Prostate gland (tissue), 2 donors: ENCODE measurements around the gene GRIK2. TPM values are rescaled to one million over a fixed set of nuclear protein-coding genes. Genes with fewer than 3 reads are reported as not detected.

Source experiments
- DNase-seq: peaks from one replicate; pipeline ENCODE4 v3.0.0-alpha.2; 2019; ENCODE audit warnings: low spot score
- H3K27ac ChIP-seq, 2 donors: fragments of 200-600 bp; sonication (generic); 2 replicates each; pipeline ENCODE4 v1.5.1; 2017 to 2019
- H3K27me3 ChIP-seq: fragments of 200-600 bp; sonication (generic); replicated peaks from 2 replicates; pipeline ENCODE4 v1.5.1; 2019; ENCODE audit not compliant: insufficient read depth
- H3K36me3 ChIP-seq, 2 donors: fragments of 200-600 bp; sonication (generic); 1 replicate in 1 of 2; 2 replicates in 1 of 2; pipeline versions ENCODE4 v1.5.1 to v1.8.1; 2017 to 2019
- H3K4me1 ChIP-seq: fragments of 200-600 bp; sonication (generic); replicated peaks from 2 replicates; pipeline ENCODE4 v1.5.1; 2019
- H3K4me3 ChIP-seq, 2 donors: fragments of 200-600 bp; sonication (generic); 2 replicates each; pipeline ENCODE4 v1.5.1; 2017 to 2019
- H3K9me3 ChIP-seq: fragments of 200-600 bp; sonication (generic); 2 replicates; pipeline ENCODE4 v1.5.1; 2017
- POLR2A ChIP-seq: fragments of 450-650 bp; IDR thresholded peaks from one replicate; pipeline ENCODE4 v1.6.1; 2016; ENCODE audit warnings: antibody characterized with exemption, mild to moderate bottlenecking
- POLR2AphosphoS5 ChIP-seq: sonication (generic); formaldehyde crosslinking; IDR thresholded peaks from one replicate; pipeline ENCODE4 v1.6.1; 2017; ENCODE audit warnings: antibody characterized with exemption
- WGBS: methylation state at CpG from one replicate; pipeline ENCODE4 v1.1.5; 2018; 5-methylcytosine and 5-hydroxymethylcytosine counted together
- intact Hi-C: fragments of 100-400 bp; cut with DNase I; formaldehyde crosslinking; loops from one replicate; pipeline ENCODE4 v1.14.2; 2022
- total RNA-seq, 2 donors: library from RNA; depleted of rRNA; stranded (reverse); fragments of >200 nt; gene quantifications; one replicate each; pipeline ENCODE4 v1.1.0, GENCODE V29; 2016
- TF ChIP-seq, protein P1 (sequence below), 4 experiments: fragments of 200-600 bp in 2 of 4; fragments of 450-650 bp in 2 of 4; sonication (generic) in 2 of 4; IDR thresholded peaks; 1 replicate in 3 of 4; 2 replicates in 1 of 4; pipeline ENCODE4 v1.5.1; 2016 to 2019; ENCODE audit warnings: antibody characterized with exemption in 4 of 4, mild to moderate bottlenecking in 2 of 4, moderate library complexity in 2 of 4

The GRIK2 gene
- total RNA-seq, 2 donors from 2014 or later, result 2.6 to 15.7 TPM

DNA sequence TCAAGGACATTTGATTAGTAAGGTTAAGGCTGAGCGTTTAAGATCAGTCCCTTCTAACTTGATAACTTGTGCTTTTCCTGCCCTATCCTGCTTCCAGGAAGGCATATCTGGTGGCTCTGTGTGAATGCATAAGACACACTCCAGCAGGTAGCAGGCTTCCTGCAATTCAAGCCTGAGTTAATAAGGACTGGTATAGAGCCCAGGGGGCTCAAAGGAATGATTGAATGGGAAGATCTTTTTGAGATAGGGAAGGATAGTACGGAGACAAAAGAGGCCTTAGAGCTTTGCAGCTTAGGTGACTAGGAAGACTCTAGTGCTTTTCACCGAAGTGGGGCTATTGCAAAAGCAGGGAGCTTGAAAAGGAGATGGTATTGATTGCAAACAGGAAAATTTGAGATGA, 307.1 kb downstream of the GRIK2 start:
- no peaks in the 10 kb centered on the region for H3K27me3 ChIP-seq
- H3K4me1 ChIP-seq, result no peaks in the 10 kb centered on the region
- H3K4me3 ChIP-seq, result no peak overlapping the region
- no peak for DNase-seq
- H3K36me3 ChIP-seq, result no peaks in the 10 kb centered on the region
- intact Hi-C loops, result no loop called here
- 68% methylated on average over 3 of the region's 3 CpGs for WGBS
- H3K9me3 ChIP-seq, result no peaks in the 10 kb centered on the region
- H3K27ac ChIP-seq, result no peak overlapping the region
- TF ChIP-seq POLR2AphosphoS5, result no peak
- no peak for TF ChIP-seq POLR2A
- TF ChIP-seq, protein P1, sequence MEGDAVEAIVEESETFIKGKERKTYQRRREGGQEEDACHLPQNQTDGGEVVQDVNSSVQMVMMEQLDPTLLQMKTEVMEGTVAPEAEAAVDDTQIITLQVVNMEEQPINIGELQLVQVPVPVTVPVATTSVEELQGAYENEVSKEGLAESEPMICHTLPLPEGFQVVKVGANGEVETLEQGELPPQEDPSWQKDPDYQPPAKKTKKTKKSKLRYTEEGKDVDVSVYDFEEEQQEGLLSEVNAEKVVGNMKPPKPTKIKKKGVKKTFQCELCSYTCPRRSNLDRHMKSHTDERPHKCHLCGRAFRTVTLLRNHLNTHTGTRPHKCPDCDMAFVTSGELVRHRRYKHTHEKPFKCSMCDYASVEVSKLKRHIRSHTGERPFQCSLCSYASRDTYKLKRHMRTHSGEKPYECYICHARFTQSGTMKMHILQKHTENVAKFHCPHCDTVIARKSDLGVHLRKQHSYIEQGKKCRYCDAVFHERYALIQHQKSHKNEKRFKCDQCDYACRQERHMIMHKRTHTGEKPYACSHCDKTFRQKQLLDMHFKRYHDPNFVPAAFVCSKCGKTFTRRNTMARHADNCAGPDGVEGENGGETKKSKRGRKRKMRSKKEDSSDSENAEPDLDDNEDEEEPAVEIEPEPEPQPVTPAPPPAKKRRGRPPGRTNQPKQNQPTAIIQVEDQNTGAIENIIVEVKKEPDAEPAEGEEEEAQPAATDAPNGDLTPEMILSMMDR (IDR thresholded peaks at IDR 0.05), result no peak

DNA sequence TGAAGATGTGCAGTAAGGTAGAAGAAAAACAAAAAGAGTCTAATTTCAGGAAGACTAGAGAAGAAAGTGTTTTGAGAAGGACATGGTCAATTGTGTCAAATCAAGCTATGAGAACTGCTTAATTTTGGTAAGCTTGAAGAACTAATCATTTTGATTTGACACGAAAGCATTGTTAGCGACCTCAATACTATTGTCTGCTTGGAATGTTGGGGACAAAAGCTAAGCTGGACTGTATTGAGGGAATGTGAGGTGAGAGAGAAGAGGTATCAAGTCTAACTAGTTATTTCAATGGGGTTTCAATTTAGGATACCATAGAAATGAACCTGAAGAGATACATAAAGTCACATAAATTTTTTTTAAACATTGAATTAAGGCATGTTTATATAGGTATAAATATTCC, 309.8 kb downstream of the GRIK2 start:
- DNase-seq, result no peak
- intact Hi-C loops, result no loop called here
- WGBS, result 92% methylated on average over 2 of the region's 2 CpGs
- Histone ChIP-seq H3K4me3 (no peak overlapping the region), H3K27me3 (no peaks in the 10 kb centered on the region), H3K9me3 (no peaks in the 10 kb centered on the region), H3K36me3 (no peaks in the 10 kb centered on the region), H3K4me1 (no peaks in the 10 kb centered on the region), H3K27ac (no peak overlapping the region)
- TF ChIP-seq POLR2A (no peak), POLR2AphosphoS5 (no peak)
- TF ChIP-seq, protein P1 (IDR thresholded peaks at IDR 0.05), result no peak

DNA sequence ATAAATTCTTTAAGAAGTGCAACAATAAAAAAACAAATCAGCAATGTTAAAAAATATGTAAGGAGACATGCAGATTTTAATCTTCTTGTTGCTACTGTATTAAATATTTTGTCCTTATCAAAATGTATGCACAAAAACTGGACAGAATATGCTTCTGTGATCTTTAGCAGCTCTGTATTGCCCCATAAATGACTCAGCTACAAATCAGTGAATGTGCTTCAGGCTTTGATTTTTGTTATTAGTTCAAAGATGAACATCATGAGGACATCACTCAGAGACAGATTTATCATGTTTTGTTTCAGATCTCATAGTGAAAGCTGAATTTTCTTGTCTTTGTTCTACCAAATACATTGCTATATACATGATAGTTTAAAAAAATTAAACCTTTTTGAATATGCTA, 312.4 kb downstream of the GRIK2 start:
- Histone ChIP-seq H3K4me1 (no peaks in the 10 kb centered on the region), H3K27me3 (no peaks in the 10 kb centered on the region), H3K4me3 (no peak overlapping the region), H3K36me3 (no peaks in the 10 kb centered on the region), H3K27ac (no peak overlapping the region), H3K9me3 (no peaks in the 10 kb centered on the region)
- no peak for TF ChIP-seq POLR2AphosphoS5
- TF ChIP-seq, protein P1 (IDR thresholded peaks at IDR 0.05), result no peak
- TF ChIP-seq POLR2A, result no peak
- no peak for DNase-seq
- intact Hi-C loops, result no loop called here

DNA sequence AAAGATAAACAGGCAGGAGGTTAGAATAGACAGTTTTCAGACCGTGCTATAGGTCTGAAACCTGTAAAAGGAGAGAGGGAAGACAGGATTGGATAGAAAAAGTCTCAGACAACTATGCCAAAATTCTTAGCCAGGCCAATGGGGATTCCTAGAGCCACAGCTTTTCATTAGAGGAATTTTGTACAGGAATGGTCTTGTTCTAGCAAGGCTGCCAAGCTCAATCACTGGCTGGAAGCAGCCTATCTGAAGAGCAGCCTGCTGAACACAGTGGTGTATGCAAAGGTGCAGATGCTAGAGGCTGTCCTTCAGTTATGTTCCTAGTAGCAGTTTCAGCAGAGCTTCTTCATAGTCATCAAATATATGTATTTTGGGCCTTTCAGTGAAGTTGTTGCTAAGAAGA, 313.1 kb downstream of the GRIK2 start:
- Histone ChIP-seq H3K27me3 (no peaks in the 10 kb centered on the region), H3K9me3 (no peaks in the 10 kb centered on the region), H3K4me1 (no peaks in the 10 kb centered on the region), H3K4me3 (no peak overlapping the region), H3K36me3 (no peaks in the 10 kb centered on the region), H3K27ac (no peak overlapping the region)
- 45% methylated on average over 1 of the region's 1 CpG for WGBS
- no peak for DNase-seq
- intact Hi-C loops, result no loop called here
- TF ChIP-seq POLR2A, result no peak
- TF ChIP-seq, protein P1 (IDR thresholded peaks at IDR 0.05), result no peak
- TF ChIP-seq POLR2AphosphoS5, result no peak

DNA sequence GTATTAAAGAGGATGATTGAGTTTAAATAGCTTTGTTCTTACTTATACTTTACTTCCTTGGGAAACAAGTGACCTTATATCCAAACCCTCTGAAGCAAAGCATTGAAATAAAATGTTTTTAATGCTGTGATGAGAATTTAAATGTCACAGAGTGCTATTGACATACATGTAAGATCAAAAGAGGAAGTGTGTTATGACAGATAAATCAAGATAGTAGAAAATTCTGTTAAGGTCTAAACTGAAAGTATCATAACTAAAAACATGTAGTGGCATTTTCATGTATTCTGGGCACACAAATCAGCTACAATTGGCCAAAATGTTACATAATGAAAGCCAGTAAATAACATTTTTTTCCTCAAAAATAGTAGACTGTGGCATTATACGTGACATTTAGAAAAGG, 318.0 kb downstream of the GRIK2 start:
- no peak for DNase-seq
- H3K36me3 ChIP-seq, result no peaks in the 10 kb centered on the region
- H3K4me1 ChIP-seq, result no peaks in the 10 kb centered on the region
- no peaks in the 10 kb centered on the region for H3K9me3 ChIP-seq
- H3K4me3 ChIP-seq, result no peak overlapping the region
- intact Hi-C loops, result no loop called here
- H3K27me3 ChIP-seq, result no peaks in the 10 kb centered on the region
- 87% methylated on average over 1 of the region's 1 CpG for WGBS
- TF ChIP-seq POLR2AphosphoS5 (no peak), POLR2A (no peak)
- TF ChIP-seq, protein P1 (IDR thresholded peaks at IDR 0.05), result no peak
- no peak overlapping the region for H3K27ac ChIP-seq
